CD4-positive, CD25-positive, alpha-beta regulatory T cell (primary cell): Measurements from ENCODE around the gene NEU4. TPM values are rescaled to one million over a fixed set of nuclear protein-coding genes. Genes with fewer than 3 reads are reported as not detected.

Experiments used
- ATAC-seq, 2 donors: fragments of 150-1000 bp; cut with Tn5 transposase; one replicate each; pipeline ENCODE4 v1.10.0; 2021; ENCODE audit warnings: low read depth in 2 of 2, moderate number of reproducible peaks in 2 of 2, moderate library complexity in 1 of 2
- DNase-seq, 3 donors: peaks; one replicate each; pipeline versions ENCODE4 v3.0.0 to v3.0.0-alpha.2; 2012 to 2022; ENCODE audit warnings: mixed read lengths in 1 of 3
- H3K27ac ChIP-seq: one replicate; pipeline ENCODE4 v1.7.0; 2013; ENCODE audit warnings: mild to moderate bottlenecking, low read length; ENCODE audit not compliant: insufficient read depth, poor library complexity, severe bottlenecking
- H3K27me3 ChIP-seq: one replicate; pipeline ENCODE4 v1.7.0; 2013; ENCODE audit warnings: low read length; ENCODE audit not compliant: control insufficient read depth, insufficient read depth
- H3K36me3 ChIP-seq: one replicate; pipeline ENCODE4 v1.7.0; 2013; ENCODE audit warnings: mild to moderate bottlenecking, low read length, moderate library complexity; ENCODE audit not compliant: control insufficient read depth, insufficient read depth
- H3K4me1 ChIP-seq: 2 replicates; pipeline ENCODE4 v1.7.0; 2013; ENCODE audit warnings: mild to moderate bottlenecking, low read length; ENCODE audit not compliant: insufficient read depth, control insufficient read depth, poor library complexity, severe bottlenecking
- H3K4me3 ChIP-seq: one replicate; pipeline ENCODE4 v1.7.0; 2013; ENCODE audit warnings: low read depth, mild to moderate bottlenecking, low read length, moderate library complexity
- H3K9me3 ChIP-seq, 2 experiments: 1 replicate in 1 of 2; 2 replicates in 1 of 2; pipeline ENCODE4 v1.7.0; 2013; ENCODE audit warnings: low read length in 2 of 2, mild to moderate bottlenecking in 1 of 2, moderate library complexity in 1 of 2; ENCODE audit not compliant: control insufficient read depth in 2 of 2
- H3K27ac Mint-ChIP-seq, 3 donors: one replicate each; pipeline ENCODE4 v1.8.0; 2020 to 2022; ENCODE audit warnings: mild to moderate bottlenecking in 3 of 3, mixed read lengths in 3 of 3, moderate library complexity in 2 of 3
- H3K27me3 Mint-ChIP-seq: one replicate; pipeline ENCODE4 v1.8.0; 2022; ENCODE audit warnings: mild to moderate bottlenecking, mixed read lengths
- H3K36me3 Mint-ChIP-seq: one replicate; pipeline ENCODE4 v1.8.0; 2020; ENCODE audit warnings: mixed read lengths
- H3K4me1 Mint-ChIP-seq, 4 donors: one replicate each; pipeline ENCODE4 v1.8.0; 2020 to 2022; ENCODE audit warnings: mixed read lengths in 4 of 4, mild to moderate bottlenecking in 1 of 4
- H3K4me3 Mint-ChIP-seq, 4 donors: one replicate each; pipeline ENCODE4 v1.8.0; 2020 to 2022; ENCODE audit warnings: mild to moderate bottlenecking in 4 of 4, mixed read lengths in 4 of 4, moderate library complexity in 3 of 4
- H3K9me3 Mint-ChIP-seq, 7 donors: one replicate each; pipeline ENCODE4 v1.8.0; 2020 to 2022; ENCODE audit warnings: mixed read lengths in 7 of 7, mild to moderate bottlenecking in 3 of 7, moderate library complexity in 2 of 7
- polyA plus RNA-seq, 4 donors: library from polyadenylated mRNA; unstranded; fragments of 300-500 nt; fragmentation: Illumina TruSeq; gene quantifications; one replicate each; pipeline ENCODE4 v1.2.3, GENCODE V29; 2021
- total RNA-seq: library from RNA; stranded (reverse); gene quantifications from one replicate; pipeline ENCODE4 v1.2.3, GENCODE V29; 2022

Gene NEU4
- total and polyA plus RNA-seq, 5 donors from 2014 or later = 0.16 to 3.8 (median 0.67) TPM; not detected in 2

- Histone ChIP-seq H3K4me1 (peaks cover 59% of the 10 kb centered on the region), H3K4me3 (peak overlapping the region; percentile 66), H3K27ac (peak overlapping the region; percentile 62), H3K36me3 (no peaks in the 10 kb centered on the region), H3K9me3 (no peaks in the 10 kb centered on the region), H3K27me3 (no peaks in the 10 kb centered on the region)
- peak overlapping the region; percentile 84 to 98 (median 95) for H3K4me3 Mint-ChIP-seq
- peak in 2 of 3 donors; percentile 28 to 50 for DNase-seq
- peaks cover 0 to 4% (median 0%) of the 10 kb centered on the region in 7 donors for H3K9me3 Mint-ChIP-seq
- H3K4me1 Mint-ChIP-seq = peaks cover 9 to 59% (median 32%) of the 10 kb centered on the region in 4 donors
- no peaks in the 10 kb centered on the region for H3K27me3 Mint-ChIP-seq
- ATAC-seq = peak; percentile 27 to 40
- peak overlapping the region; percentile 90 to 97 (median 94) for H3K27ac Mint-ChIP-seq
- H3K36me3 Mint-ChIP-seq = no peaks in the 10 kb centered on the region
Observed at GRCh38 chr2:241859436-241860183, 50.6 kb downstream of the NEU4 start.

GRCh38 chr2:241860184-241861078, 51.4 kb downstream of the NEU4 start:
- H3K4me3 ChIP-seq = no peak overlapping the region
- H3K4me1 Mint-ChIP-seq = peaks cover 9 to 66% (median 33%) of the 10 kb centered on the region in 4 donors

GRCh38 chr2:241861264-241861663, 52.3 kb downstream of the NEU4 start:
- ATAC-seq (no peak), DNase-seq (no peak)
- Histone ChIP-seq H3K27ac (no peak overlapping the region), H3K27me3 (no peaks in the 10 kb centered on the region), H3K36me3 (no peaks in the 10 kb centered on the region), H3K4me3 (no peak overlapping the region), H3K9me3 (no peaks in the 10 kb centered on the region), H3K4me1 (peaks cover 59% of the 10 kb centered on the region)
- H3K27me3 Mint-ChIP-seq = no peaks in the 10 kb centered on the region
- peak overlapping the region in 3 of 4 donors; percentile 53 to 73 (median 64) for H3K4me3 Mint-ChIP-seq
- peak overlapping the region in 2 of 3 donors; percentile 94 to 96 for H3K27ac Mint-ChIP-seq
- no peaks in the 10 kb centered on the region for H3K36me3 Mint-ChIP-seq
- peaks cover 0 to 4% (median 0%) of the 10 kb centered on the region in 7 donors for H3K9me3 Mint-ChIP-seq
- H3K4me1 Mint-ChIP-seq = peaks cover 11 to 72% (median 32%) of the 10 kb centered on the region in 4 donors

More at GRCh38 chr2:241860184-241861078, 51.4 kb downstream of the NEU4 start:
- H3K27me3 ChIP-seq = no peaks in the 10 kb centered on the region
- Mint-ChIP-seq H3K4me3 (peak overlapping the region in 3 of 4 donors; percentile 84 to 97 (median 93)), H3K27me3 (no peaks in the 10 kb centered on the region), H3K9me3 (peaks cover 0 to 4% (median 0%) of the 10 kb centered on the region in 7 donors), H3K27ac (peak overlapping the region in 2 of 3 donors; percentile 90 to 94), H3K36me3 (no peaks in the 10 kb centered on the region)
- H3K9me3 ChIP-seq = no peaks in the 10 kb centered on the region
- no peaks in the 10 kb centered on the region for H3K36me3 ChIP-seq
- DNase-seq (no peak), ATAC-seq (no peak)
- H3K4me1 ChIP-seq = peaks cover 59% of the 10 kb centered on the region
- peak overlapping the region; percentile 62 for H3K27ac ChIP-seq

GRCh38 chr2:241862093-241862492, 53.1 kb downstream of the NEU4 start:
- no peak overlapping the region for H3K4me3 ChIP-seq
- H3K4me1 Mint-ChIP-seq = peaks cover 11 to 67% (median 29%) of the 10 kb centered on the region in 4 donors
- no peak overlapping the region for H3K27ac ChIP-seq
- H3K36me3 Mint-ChIP-seq = no peaks in the 10 kb centered on the region
- H3K4me1 ChIP-seq = peaks cover 56% of the 10 kb centered on the region
- H3K9me3 ChIP-seq = no peaks in the 10 kb centered on the region
- ATAC-seq (no peak), DNase-seq (no peak)
- H3K4me3 Mint-ChIP-seq = peak overlapping the region in 3 of 4 donors; percentile 6 to 85 (median 58)
- no peaks in the 10 kb centered on the region for H3K36me3 ChIP-seq
- no peaks in the 10 kb centered on the region for H3K27me3 ChIP-seq
- H3K27ac Mint-ChIP-seq = no peak overlapping the region
- peaks cover 0 to 4% (median 0%) of the 10 kb centered on the region in 7 donors for H3K9me3 Mint-ChIP-seq
- H3K27me3 Mint-ChIP-seq = no peaks in the 10 kb centered on the region

GRCh38 chr2:241862775-241863535, 54.0 kb downstream of the NEU4 start:
- Histone ChIP-seq H3K27ac (no peak overlapping the region), H3K4me1 (peaks cover 57% of the 10 kb centered on the region), H3K36me3 (no peaks in the 10 kb centered on the region), H3K27me3 (no peaks in the 10 kb centered on the region), H3K9me3 (no peaks in the 10 kb centered on the region), H3K4me3 (no peak overlapping the region)
- peaks cover 11 to 70% (median 28%) of the 10 kb centered on the region in 4 donors for H3K4me1 Mint-ChIP-seq
- peak overlapping the region in 1 of 3 donors; percentile 11 for H3K27ac Mint-ChIP-seq
- no peaks in the 10 kb centered on the region for H3K27me3 Mint-ChIP-seq
- no peak for DNase-seq
- no peaks in the 10 kb centered on the region for H3K36me3 Mint-ChIP-seq
- H3K4me3 Mint-ChIP-seq = peak overlapping the region; percentile 56 to 86 (median 77)
- ATAC-seq = no peak
- peaks cover 0 to 4% (median 0%) of the 10 kb centered on the region in 7 donors for H3K9me3 Mint-ChIP-seq

- no peaks in the 10 kb centered on the region for H3K36me3 ChIP-seq
- peak overlapping the region; percentile 10 for H3K4me3 ChIP-seq
- DNase-seq = peak in 1 of 3 donors; percentile 69
- peak overlapping the region in 2 of 3 donors; percentile 86 to 94 for H3K27ac Mint-ChIP-seq
- no peak for ATAC-seq
- H3K4me1 ChIP-seq = peaks cover 57% of the 10 kb centered on the region
- H3K27ac ChIP-seq = no peak overlapping the region
- H3K4me1 Mint-ChIP-seq = peaks cover 11 to 72% (median 30%) of the 10 kb centered on the region in 4 donors
- H3K27me3 ChIP-seq = no peaks in the 10 kb centered on the region
- no peaks in the 10 kb centered on the region for H3K27me3 Mint-ChIP-seq
- H3K9me3 Mint-ChIP-seq = peaks cover 0 to 4% (median 0%) of the 10 kb centered on the region in 7 donors
- no peaks in the 10 kb centered on the region for H3K9me3 ChIP-seq
- peak overlapping the region; percentile 56 to 86 (median 77) for H3K4me3 Mint-ChIP-seq
- H3K36me3 Mint-ChIP-seq = no peaks in the 10 kb centered on the region
Observed at GRCh38 chr2:241863536-241863954, 54.6 kb downstream of the NEU4 start.
